OCI-LY3 (cell line): ENCODE data around the gene GDI1.
A peak's percentile ranks its signal among the peaks of the same experiment; 100 is the strongest.

ENCODE experiments used
- H2AFZ ChIP-seq: fragments of 200-600, 300-600 bp; shearing (Covaris generic); 2 replicates; pipeline ENCODE4 v1.6.0; 2014; ENCODE audit warnings: antibody characterized with exemption, low read depth, low read length
- H3K27ac ChIP-seq: fragments of 200-600, 300-600 bp; sonication (generic); 2 replicates; pipeline ENCODE4 v1.5.1; 2014; ENCODE audit warnings: mild to moderate bottlenecking, low read length, moderate library complexity, mixed read lengths
- H3K27me3 ChIP-seq: fragments of 200-600, 300-600 bp; sonication (generic); 2 replicates; pipeline ENCODE4 v1.6.1; 2014; ENCODE audit warnings: low read depth, low read length, mixed read lengths
- H3K36me3 ChIP-seq: fragments of 200-600, 300-600 bp; sonication (generic); replicated peaks from 2 replicates; pipeline ENCODE3; 2014; ENCODE audit warnings: low read depth, low read length, mixed read lengths
- H3K4me1 ChIP-seq: fragments of 300-600, 200-600 bp; sonication (generic); 2 replicates; pipeline ENCODE4 v1.6.1; 2014; ENCODE audit warnings: low read length, mixed read lengths
- H3K4me2 ChIP-seq: fragments of 200-600, 300-600 bp; sonication (generic); 2 replicates; pipeline ENCODE4 v1.6.1; 2014; ENCODE audit warnings: low read length, mixed read lengths
- H3K4me3 ChIP-seq: fragments of 300-600, 200-600 bp; sonication (generic); 2 replicates; pipeline ENCODE4 v1.5.1; 2014; ENCODE audit warnings: antibody characterized with exemption, mild to moderate bottlenecking, low read length, moderate library complexity
- H3K79me2 ChIP-seq: fragments of 300-600, 200-600 bp; shearing (Covaris generic); 2 replicates; pipeline ENCODE4 v1.6.1; 2014; ENCODE audit warnings: mild to moderate bottlenecking, low read length, mixed read lengths
- H3K9ac ChIP-seq: fragments of 300-600, 200-600 bp; shearing (Covaris generic); 2 replicates; pipeline ENCODE4 v1.6.0; 2014; ENCODE audit warnings: mild to moderate bottlenecking, low read length, moderate library complexity
- H3K9me3 ChIP-seq: fragments of 200-600, 300-600 bp; shearing (Covaris generic); 2 replicates; pipeline ENCODE4 v1.6.1; 2014; ENCODE audit warnings: low read length, mixed read lengths; ENCODE audit not compliant: insufficient read depth
- H4K20me1 ChIP-seq: fragments of 200-600, 300-600 bp; sonication (generic); 2 replicates; pipeline ENCODE4 v1.6.1; 2016; ENCODE audit warnings: low read length, mixed read lengths; ENCODE audit not compliant: insufficient read depth
- CTCF ChIP-seq: fragments of 200-600, 300-600 bp; sonication (generic); IDR thresholded peaks from 2 replicates; pipeline ENCODE4 v1.5.1; 2014; ENCODE audit warnings: antibody characterized with exemption, low read length, low read depth
- EZH2phosphoT487 ChIP-seq: fragments of 200-600 bp; shearing (Covaris generic); IDR thresholded peaks from 2 replicates; pipeline ENCODE4 v1.6.1; 2018; ENCODE audit warnings: antibody characterized with exemption, mixed run types, low read depth

GDI1 gene

GRCh38 chrX:154396973-154397887 is 39.7 kb upstream of the GDI1 start:
- Histone ChIP-seq H3K9ac (peak overlapping the region; percentile 95), H3K79me2 (peaks cover 26% of the 10 kb centered on the region), H2AFZ (no peak overlapping the region), H3K4me1 (peaks cover 11% of the 10 kb centered on the region), H3K27me3 (no peaks in the 10 kb centered on the region), H3K4me3 (peak overlapping the region; percentile 92), H3K36me3 (peaks cover 27% of the 10 kb centered on the region), H4K20me1 (peaks cover 11% of the 10 kb centered on the region; the same call in 1 of the 2 replicates), H3K27ac (peak overlapping the region; percentile 92), H3K4me2 (peak overlapping the region; percentile 87), H3K9me3 (no peaks in the 10 kb centered on the region)
- TF ChIP-seq EZH2phosphoT487 (no peak), CTCF (no peak)

GRCh38 chrX:154397888-154398667 is 38.9 kb upstream of the GDI1 start, which contains the start of gene RPL10:
RPL10 (plus strand) TSS chrX:154398377; CDS start chrX:154398520, 143 bp downstream.
- Histone ChIP-seq H3K9me3 (no peaks in the 10 kb centered on the region), H3K9ac (peak within 1 kb of the TSS; percentile 97), H3K36me3 (peaks cover 27% of the 10 kb centered on the region), H3K4me2 (peak within 1 kb of the TSS; percentile 100), H2AFZ (no peak within 1 kb of the TSS), H4K20me1 (peaks cover 11% of the 10 kb centered on the region; the same call in 1 of the 2 replicates), H3K27me3 (no peaks in the 10 kb centered on the region), H3K4me1 (peaks cover 11% of the 10 kb centered on the region), H3K27ac (peak within 1 kb of the TSS; percentile 92), H3K4me3 (peak within 1 kb of the TSS; percentile 92), H3K79me2 (peaks cover 26% of the 10 kb centered on the region)
- no peak for TF ChIP-seq CTCF
- no peak for TF ChIP-seq EZH2phosphoT487

GRCh38 chrX:154398668-154399526 is 38.1 kb upstream of the GDI1 start:
- Histone ChIP-seq H3K9ac (peak overlapping the region; percentile 97), H3K4me2 (peak overlapping the region; percentile 100), H2AFZ (no peak overlapping the region), H3K36me3 (peaks cover 27% of the 10 kb centered on the region), H3K4me3 (peak overlapping the region; percentile 92), H3K4me1 (peaks cover 11% of the 10 kb centered on the region), H3K9me3 (no peaks in the 10 kb centered on the region), H3K27ac (peak overlapping the region; percentile 92), H3K79me2 (peaks cover 26% of the 10 kb centered on the region), H3K27me3 (no peaks in the 10 kb centered on the region), H4K20me1 (peaks cover 11% of the 10 kb centered on the region; the same call in 1 of the 2 replicates)
- TF ChIP-seq CTCF (peak; percentile 72), EZH2phosphoT487 (no peak)
